Ovary (tissue), 3 donors: Measurements from ENCODE around the gene RGS19.
"Not testable (repeated sequence)": the region's sequence is repeated elsewhere in the genome, so short reads cannot be mapped to it uniquely, and the experiment has no call there.

Experiments used
- CTCF ChIP-seq, 3 donors: fragments of 450-650 bp in 2 of 3; fragments of 200-600 bp in 1 of 3; IDR thresholded peaks; one replicate each; pipeline versions ENCODE4 v1.5.1 to v1.8.0; 2016 to 2022; ENCODE audit warnings: antibody characterized with exemption in 3 of 3, mild to moderate bottlenecking in 1 of 3
- EP300 ChIP-seq: sonication (generic); formaldehyde crosslinking; IDR thresholded peaks from one replicate; pipeline ENCODE4 v1.6.1; 2017; ENCODE audit warnings: antibody characterized with exemption
- POLR2A ChIP-seq: fragments of 450-650 bp; IDR thresholded peaks from one replicate; pipeline ENCODE4 v1.6.1; 2017; ENCODE audit warnings: antibody characterized with exemption, mild to moderate bottlenecking, moderate library complexity
- donor health status: DM: no; HTN: no; CAD: no.

- not testable (repeated sequence) for TF ChIP-seq CTCF (IDR thresholded peaks at IDR 0.05); POLR2A; EP300
Measured at GRCh38 chr20:64087226-64087825, 8.0 kb upstream of the RGS19 start.
